CD4-positive, alpha-beta T cell treated with Interleukin-10 for 1 hour (primary cell): Measurements from ENCODE around the gene SP1.
"Not testable (repeated sequence)": the region's sequence is repeated elsewhere in the genome, so short reads cannot be mapped to it uniquely, and the experiment has no call there.

ENCODE experiments used
- DNase-seq: peaks from one replicate; pipeline ENCODE4 v3.0.0-alpha.2; 2020

The SP1 gene

GRCh38 chr12:53361638-53362037, 18.3 kb upstream of the SP1 start:
- not testable (repeated sequence) for DNase-seq

- DNase-seq, result no peak
These were observed 14.6 kb upstream of the SP1 start for GRCh38 chr12:53365245-53365904.

GRCh38 chr12:53373554-53374133, 6.3 kb upstream of the SP1 start:
- DNase-seq, result not testable (repeated sequence)

- not testable (repeated sequence) for DNase-seq
These were observed 5.7 kb upstream of the SP1 start for GRCh38 chr12:53374277-53374676.

- DNase-seq, result no peak
These were observed 3.2 kb upstream of the SP1 start for GRCh38 chr12:53376747-53377146.

- no peak for DNase-seq
These were observed 1.8 kb upstream of the SP1 start for GRCh38 chr12:53378222-53378621.

GRCh38 chr12:53378724-53379388, 1.1 kb upstream of the SP1 start:
- no peak for DNase-seq

GRCh38 chr12:53379389-53380103, 430 bp upstream of the SP1 start:
- DNase-seq, result peak; percentile 100

GRCh38 chr12:53380794-53381730, 1.1 kb downstream of the SP1 start:
- no peak for DNase-seq

- DNase-seq, result peak; percentile 68
These were observed 2.0 kb downstream of the SP1 start for GRCh38 chr12:53381731-53382630.

- DNase-seq, result no peak
These were observed 3.3 kb downstream of the SP1 start for GRCh38 chr12:53383258-53383657.

- DNase-seq, result not testable (repeated sequence)
These were observed 6.4 kb downstream of the SP1 start for GRCh38 chr12:53386381-53386780.

- no peak for DNase-seq
These were observed 9.0 kb downstream of the SP1 start for GRCh38 chr12:53388932-53389331.

GRCh38 chr12:53389702-53390101, 9.7 kb downstream of the SP1 start:
- DNase-seq, result no peak

GRCh38 chr12:53391724-53392123, 11.7 kb downstream of the SP1 start:
- no peak for DNase-seq

GRCh38 chr12:53399896-53400295, 19.9 kb downstream of the SP1 start:
- no peak for DNase-seq

- not testable (repeated sequence) for DNase-seq
These were observed 22.4 kb downstream of the SP1 start for GRCh38 chr12:53402351-53402750.

- no peak for DNase-seq
These were observed 22.9 kb downstream of the SP1 start for GRCh38 chr12:53402871-53403270.

- no peak for DNase-seq
These were observed 31.0 kb downstream of the SP1 start for GRCh38 chr12:53410951-53411350.

- DNase-seq, result no peak
These were observed 33.7 kb downstream of the SP1 start for GRCh38 chr12:53413485-53414204.
